Astrocyte (in vitro differentiated cells and primary cell): Measurements from ENCODE around the gene IL16. TPM values are rescaled to one million over a fixed set of nuclear protein-coding genes. Genes with fewer than 3 reads are reported as not detected.

Source experiments
- DNase-seq: peaks from one replicate; pipeline ENCODE4 v3.0.0-alpha.2; 2010; ENCODE audit warnings: low read depth
- FAIRE-seq: peaks from 2 replicates; lab custom pipeline; 2011; peaks lifted over from hg19 to GRCh38; lab: Jason Lieb, UNC
- H2AFZ ChIP-seq: 2 replicates; pipeline ENCODE4 v1.6.0; 2012; ENCODE audit warnings: low read depth, low read length, inconsistent platforms
- H3K27ac ChIP-seq: 2 replicates; pipeline ENCODE4 v1.5.1; 2011; ENCODE audit warnings: low read depth, low read length, inconsistent platforms
- H3K27me3 ChIP-seq: 2 replicates; pipeline ENCODE4 v1.6.0; 2011; ENCODE audit warnings: low read length, inconsistent platforms; ENCODE audit not compliant: insufficient read depth
- H3K36me3 ChIP-seq: 2 replicates; pipeline ENCODE4 v1.5.1; 2011; ENCODE audit warnings: low read length, inconsistent platforms; ENCODE audit not compliant: insufficient read depth
- H3K4me1 ChIP-seq: 2 replicates; pipeline ENCODE4 v1.5.1; 2011; ENCODE audit warnings: low read length, inconsistent platforms; ENCODE audit not compliant: insufficient read depth
- H3K4me2 ChIP-seq: 2 replicates; pipeline ENCODE4 v1.6.0; 2012; ENCODE audit warnings: low read length, inconsistent platforms
- H3K4me3 ChIP-seq: 2 replicates; pipeline ENCODE4 v1.5.1; 2011; ENCODE audit warnings: low read depth, mild to moderate bottlenecking, low read length, inconsistent platforms; ENCODE audit not compliant: insufficient read depth
- H3K79me2 ChIP-seq: 2 replicates; pipeline ENCODE4 v1.6.0; 2012; ENCODE audit warnings: mild to moderate bottlenecking, low read length, inconsistent platforms; ENCODE audit not compliant: insufficient read depth
- H3K9ac ChIP-seq: 2 replicates; pipeline ENCODE4 v1.6.0; 2012; ENCODE audit warnings: mild to moderate bottlenecking, low read length, inconsistent platforms
- H3K9me3 ChIP-seq: 2 replicates; pipeline ENCODE4 v1.5.1; 2012; ENCODE audit warnings: low read depth, mild to moderate bottlenecking, low read length, inconsistent platforms; ENCODE audit not compliant: insufficient read depth
- H4K20me1 ChIP-seq: 2 replicates; pipeline ENCODE4 v1.6.0; 2012; ENCODE audit warnings: low read length, inconsistent platforms; ENCODE audit not compliant: insufficient read depth
- H3K27ac Mint-ChIP-seq: one replicate; pipeline ENCODE4 v1.8.0; 2021; ENCODE audit warnings: mild to moderate bottlenecking, mixed read lengths; ENCODE audit not compliant: unreplicated experiment
- H3K27me3 Mint-ChIP-seq: one replicate; pipeline ENCODE4 v1.8.0; 2021; ENCODE audit warnings: low read depth, mixed read lengths; ENCODE audit not compliant: unreplicated experiment
- H3K36me3 Mint-ChIP-seq: one replicate; pipeline ENCODE4 v1.8.0; 2021; ENCODE audit warnings: low read depth, mixed read lengths; ENCODE audit not compliant: unreplicated experiment
- H3K4me1 Mint-ChIP-seq: one replicate; pipeline ENCODE4 v1.8.0; 2021; ENCODE audit warnings: low read depth, mixed read lengths; ENCODE audit not compliant: unreplicated experiment
- H3K4me3 Mint-ChIP-seq: one replicate; pipeline ENCODE4 v1.8.0; 2021; ENCODE audit warnings: mild to moderate bottlenecking, moderate library complexity, mixed read lengths; ENCODE audit not compliant: unreplicated experiment
- H3K9me3 Mint-ChIP-seq: one replicate; pipeline ENCODE4 v1.8.0; 2021; ENCODE audit warnings: mild to moderate bottlenecking, mixed read lengths; ENCODE audit not compliant: unreplicated experiment
- CTCF ChIP-seq: IDR thresholded peaks from 2 replicates; pipeline ENCODE4 v1.5.1; 2011; ENCODE audit warnings: low read depth, mild to moderate bottlenecking, inconsistent platforms, low read length, moderate library complexity; ENCODE audit not compliant: insufficient read depth
- EZH2 ChIP-seq: IDR thresholded peaks from 2 replicates; pipeline ENCODE4 v1.6.1; 2012; ENCODE audit warnings: mild to moderate bottlenecking, low read length, inconsistent platforms; ENCODE audit not compliant: insufficient read depth
- total RNA-seq: library from RNA; stranded (reverse); gene quantifications from 2 replicates; pipeline ENCODE4 v1.2.1, GENCODE V29; 2021

IL16 gene
- total RNA-seq, 1 donor from 2014 or later, result 0.36 TPM

- DNase-seq, result peak; percentile 18
- TF ChIP-seq EZH2 (no peak), CTCF (no peak)
- no peak overlapping the region for H3K27ac Mint-ChIP-seq
These were observed 106.9 kb downstream of the IL16 start for GRCh38 chr15:81303244-81304225.

GRCh38 chr15:81304226-81304625, 107.5 kb downstream of the IL16 start:
- Mint-ChIP-seq H3K9me3 (peaks cover 2% of the 10 kb centered on the region), H3K36me3 (peaks cover 2% of the 10 kb centered on the region), H3K27me3 (peaks cover 4% of the 10 kb centered on the region), H3K4me3 (no peak overlapping the region), H3K27ac (peak overlapping the region; percentile 2), H3K4me1 (peaks cover 8% of the 10 kb centered on the region)
- Histone ChIP-seq H3K4me2 (peak overlapping the region; percentile 34), H3K27me3 (no peaks in the 10 kb centered on the region), H3K79me2 (no peaks in the 10 kb centered on the region), H3K4me1 (peaks cover 15% of the 10 kb centered on the region), H3K36me3 (no peaks in the 10 kb centered on the region), H4K20me1 (no peaks in the 10 kb centered on the region), H3K4me3 (no peak overlapping the region), H3K9me3 (no peaks in the 10 kb centered on the region), H3K27ac (peak overlapping the region; percentile 6), H2AFZ (peak overlapping the region; percentile 6), H3K9ac (peak overlapping the region; percentile 33)
- DNase-seq (peak; percentile 80), FAIRE-seq (peak; percentile 69)
- TF ChIP-seq CTCF (no peak), EZH2 (no peak)

More at GRCh38 chr15:81303244-81304225, 106.9 kb downstream of the IL16 start:
- FAIRE-seq, result no peak
- Histone ChIP-seq H3K4me1 (peaks cover 15% of the 10 kb centered on the region), H3K9me3 (no peaks in the 10 kb centered on the region), H3K79me2 (no peaks in the 10 kb centered on the region), H3K27me3 (no peaks in the 10 kb centered on the region), H3K4me2 (peak overlapping the region; percentile 34), H2AFZ (peak overlapping the region; percentile 6), H4K20me1 (no peaks in the 10 kb centered on the region), H3K4me3 (no peak overlapping the region), H3K36me3 (no peaks in the 10 kb centered on the region), H3K9ac (peak overlapping the region; percentile 14), H3K27ac (peak overlapping the region; percentile 6)
- Mint-ChIP-seq H3K4me3 (no peak overlapping the region), H3K9me3 (peaks cover 2% of the 10 kb centered on the region), H3K27me3 (peaks cover 4% of the 10 kb centered on the region), H3K36me3 (peaks cover 2% of the 10 kb centered on the region), H3K4me1 (peaks cover 8% of the 10 kb centered on the region)

GRCh38 chr15:81308260-81308659, 111.6 kb downstream of the IL16 start:
- Mint-ChIP-seq H3K27me3 (peaks cover 2% of the 10 kb centered on the region), H3K4me1 (peaks cover 8% of the 10 kb centered on the region), H3K27ac (no peak overlapping the region), H3K9me3 (peaks cover 2% of the 10 kb centered on the region), H3K36me3 (peaks cover 20% of the 10 kb centered on the region), H3K4me3 (no peak overlapping the region)
- DNase-seq (no peak), FAIRE-seq (no peak)
- H3K9ac ChIP-seq, result no peak overlapping the region
- no peak overlapping the region for H2AFZ ChIP-seq
- H3K27ac ChIP-seq, result no peak overlapping the region
- no peaks in the 10 kb centered on the region for H3K27me3 ChIP-seq
- no peak overlapping the region for H3K4me2 ChIP-seq
- no peaks in the 10 kb centered on the region for H3K9me3 ChIP-seq
- no peak for TF ChIP-seq CTCF
- no peak for TF ChIP-seq EZH2
- no peak overlapping the region for H3K4me3 ChIP-seq
- no peaks in the 10 kb centered on the region for H3K79me2 ChIP-seq
- H4K20me1 ChIP-seq, result no peaks in the 10 kb centered on the region
- H3K36me3 ChIP-seq, result no peaks in the 10 kb centered on the region
- peaks cover 31% of the 10 kb centered on the region for H3K4me1 ChIP-seq
